Measurements from ENCODE around the gene ANKRD35. TPM values are rescaled to one million over a fixed set of nuclear protein-coding genes. Genes with fewer than 3 reads are reported as not detected.
A peak's percentile ranks its signal among the peaks of the same experiment; 100 is the strongest.

ANKRD35 gene
- total and polyA plus RNA-seq, 10 of the 15 experiments (the other 5 are each of a cell fraction or from before 2014, with no cell fraction given), result 0.01 to 0.08 TPM; not detected in 8

GRCh38 chr1:145918144-145918991, 32.7 kb upstream of the ANKRD35 start, which contains the start of gene PEX11B (continued):
- TF ChIP-seq CBX5 (IDR thresholded peaks at IDR 0.05; ENCODE audit: low read depth), result no peak
- TF ChIP-seq POLR2AphosphoS2 (IDR thresholded peaks at IDR 0.05; ENCODE audit: low read depth, low read length), result no peak; the same call in 1 of the 2 replicates
- TF ChIP-seq ZNF687 (IDR thresholded peaks at IDR 0.05), result peak; percentile 34; the same call in 1 of the 2 replicates
- TF ChIP-seq SIX5 (IDR thresholded peaks at IDR 0.05; ENCODE audit: low read depth, low read length, severe bottlenecking), result peak; percentile 28
- TF ChIP-seq SMAD1 (IDR thresholded peaks at IDR 0.05; ENCODE audit: low read depth, partially characterized antibody), result peak; percentile 22
- TF ChIP-seq MTA3 (IDR thresholded peaks at IDR 0.05; ENCODE audit: borderline replicate concordance, low read length), result no peak
- no peak for TF ChIP-seq NR2C2 (IDR thresholded peaks at IDR 0.05; ENCODE audit: borderline replicate concordance, control insufficient read depth, insufficient read length, low read depth)
- TF ChIP-seq BHLHE40 (IDR thresholded peaks at IDR 0.05; ENCODE audit: borderline replicate concordance in 1 of 2, low read depth in 2 of 2, low read length in 1 of 2), result peak; percentile 38 to 57; a peak in 3 of 4 replicates
- TF ChIP-seq TARDBP (IDR thresholded peaks at IDR 0.05; ENCODE audit: borderline replicate concordance), result no peak
- peak; percentile 90 for TF ChIP-seq TAF1 (IDR thresholded peaks at IDR 0.05; ENCODE audit: borderline replicate concordance, low read depth, low read length)
- TF ChIP-seq RBBP5 (conservative IDR thresholded peaks at IDR 0.05), result no peak
- TF ChIP-seq ELK1 (IDR thresholded peaks at IDR 0.05; ENCODE audit: low read depth, low read length), result 0 out of 2 replicates have a peak, but pooled peaks have one; percentile 30
- peak; percentile 27; the same call in 1 of the 2 replicates for TF ChIP-seq SPI1 (IDR thresholded peaks at IDR 0.05; ENCODE audit: borderline replicate concordance, insufficient read depth, low read depth, low read length)
- no peak for TF ChIP-seq IRF3 (IDR thresholded peaks at IDR 0.05)
- peak; percentile 95 for TF ChIP-seq YY1 (IDR thresholded peaks at IDR 0.05; ENCODE audit: low read depth, low read length)
- no peak for TF ChIP-seq BCL3 (IDR thresholded peaks at IDR 0.05; ENCODE audit: borderline replicate concordance, insufficient read depth, low read depth, low read length, poor library complexity, severe bottlenecking)
- TF ChIP-seq POU2F2 (IDR thresholded peaks at IDR 0.05; ENCODE audit: borderline replicate concordance, low read depth, low read length), result peak; percentile 95
- no peak for TF ChIP-seq RCOR1 (conservative IDR thresholded peaks at IDR 0.05; ENCODE audit: low read depth, low read length)
- TF ChIP-seq LARP7 (IDR thresholded peaks at IDR 0.05), result peak; percentile 33; the same call in 1 of the 2 replicates
- TF ChIP-seq ATF3 (IDR thresholded peaks at IDR 0.05; ENCODE audit: borderline replicate concordance, extremely low read depth, low read depth, low read length), result no peak
- no peak for TF ChIP-seq ZNF24 (IDR thresholded peaks at IDR 0.05)

Measured in GM12878 (cell line).